ENCODE measurements around the gene SYNM.
A peak's percentile ranks its signal among the peaks of the same experiment; 100 is the strongest.

Gene SYNM

GRCh38 chr15:99123713-99124451, 19.0 kb downstream of the SYNM start:
- DNase-seq = peak; percentile 80

- DNase-seq = no peak
These were observed 19.8 kb downstream of the SYNM start for GRCh38 chr15:99124641-99125040.

DNA sequence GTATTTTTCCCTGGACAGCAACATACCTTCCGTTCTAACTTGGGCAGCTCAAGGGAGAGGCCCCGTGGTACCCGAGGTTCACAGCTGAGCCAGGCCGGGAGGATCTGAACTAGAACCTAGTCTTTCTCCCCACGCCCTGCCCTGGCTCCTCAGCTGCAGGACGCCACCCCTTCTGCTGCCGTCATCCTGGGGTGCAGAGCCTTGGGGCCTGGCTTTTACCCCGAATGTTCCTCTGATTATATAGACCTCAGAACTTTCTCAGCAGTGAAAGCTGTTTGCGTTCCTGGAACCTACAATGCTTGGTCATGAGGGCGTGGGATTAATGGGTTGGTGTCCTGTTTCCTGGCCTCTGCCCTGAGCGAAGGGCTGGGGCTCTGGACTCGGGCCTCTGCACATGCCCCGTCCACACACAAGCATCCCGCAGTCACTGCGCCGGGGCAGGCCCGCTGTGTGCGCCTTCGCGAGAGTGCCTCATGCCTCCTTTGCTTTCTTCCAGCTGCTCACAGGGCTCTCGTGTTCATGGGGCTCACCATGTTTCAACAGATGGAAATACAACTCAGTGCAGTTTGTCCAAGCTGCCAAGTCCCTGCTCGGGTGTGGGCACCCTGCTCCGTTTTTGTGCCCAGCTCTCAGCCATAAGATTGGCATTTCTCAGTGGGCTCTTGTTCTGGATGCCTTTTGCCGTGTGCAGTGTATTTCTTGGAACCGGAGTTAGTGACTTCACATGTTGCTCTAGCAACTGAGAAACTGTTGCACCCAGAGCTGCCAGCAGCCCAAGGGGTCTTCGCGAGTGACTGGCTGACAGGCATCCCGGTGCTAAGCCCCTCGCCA, 20.4 kb downstream of the SYNM start:
- DNase-seq = no peak

DNA sequence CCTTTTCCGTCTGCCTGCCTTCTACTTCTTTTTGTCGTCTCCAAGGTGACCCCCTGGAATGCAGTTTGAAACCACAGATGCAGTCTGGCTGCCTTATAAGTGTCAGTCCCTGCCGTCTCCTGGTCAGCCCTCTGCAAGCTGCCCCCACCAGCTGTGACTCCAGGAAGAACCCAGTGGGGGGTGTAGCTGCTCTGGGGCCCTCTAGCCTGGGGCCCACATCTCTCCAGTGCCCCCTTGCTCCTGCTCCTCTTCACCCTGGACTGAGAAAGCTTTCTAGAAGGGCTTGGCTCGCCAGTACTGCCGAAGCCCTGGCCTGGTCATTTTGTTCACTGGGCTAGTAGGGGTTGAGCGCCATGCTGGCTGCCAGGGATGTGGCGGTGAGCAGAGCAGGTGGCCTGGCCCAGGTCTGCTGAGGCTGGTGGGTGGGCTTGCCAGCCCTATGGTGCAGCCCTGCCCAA, 21.3 kb downstream of the SYNM start:
- DNase-seq = no peak

DNA sequence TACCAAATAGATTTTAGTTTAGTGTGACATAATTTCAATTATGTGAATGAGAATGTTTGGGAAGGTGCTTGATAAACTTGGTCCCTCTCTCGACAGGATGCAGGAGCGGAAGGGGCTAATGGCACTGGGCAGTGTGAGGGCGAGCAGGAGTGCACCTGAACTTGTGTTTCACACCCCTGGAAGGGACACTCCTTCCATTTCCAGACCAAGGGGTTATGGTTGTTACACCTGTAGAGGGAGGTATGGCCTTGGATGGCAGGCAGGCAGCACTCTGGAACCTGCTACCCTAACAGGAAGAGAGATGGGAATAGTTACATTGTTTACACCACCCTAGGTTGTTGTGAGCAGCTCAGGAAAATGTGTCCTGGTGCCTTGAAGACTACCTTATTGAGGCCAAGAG, 22.1 kb downstream of the SYNM start:
- no peak for DNase-seq

DNA sequence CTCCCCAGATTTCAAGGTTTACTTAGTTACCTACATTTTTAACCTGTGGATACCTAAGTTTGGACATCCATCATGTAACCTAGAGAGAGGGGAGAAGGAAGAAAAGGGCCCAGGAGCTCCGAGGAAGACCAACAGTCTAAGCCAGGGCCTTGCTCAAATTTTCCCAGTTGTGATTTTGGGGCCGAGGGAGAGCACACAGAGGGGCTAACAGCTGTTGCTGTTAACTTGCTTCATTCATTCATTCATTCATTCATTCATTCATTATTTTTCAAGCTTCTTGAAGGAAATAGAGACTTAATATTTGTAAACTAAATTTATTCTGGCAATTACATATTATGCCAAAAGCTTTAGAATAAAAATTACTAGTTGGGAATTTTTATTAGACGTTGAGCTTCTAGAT, 22.9 kb downstream of the SYNM start:
- no peak for DNase-seq

DNA sequence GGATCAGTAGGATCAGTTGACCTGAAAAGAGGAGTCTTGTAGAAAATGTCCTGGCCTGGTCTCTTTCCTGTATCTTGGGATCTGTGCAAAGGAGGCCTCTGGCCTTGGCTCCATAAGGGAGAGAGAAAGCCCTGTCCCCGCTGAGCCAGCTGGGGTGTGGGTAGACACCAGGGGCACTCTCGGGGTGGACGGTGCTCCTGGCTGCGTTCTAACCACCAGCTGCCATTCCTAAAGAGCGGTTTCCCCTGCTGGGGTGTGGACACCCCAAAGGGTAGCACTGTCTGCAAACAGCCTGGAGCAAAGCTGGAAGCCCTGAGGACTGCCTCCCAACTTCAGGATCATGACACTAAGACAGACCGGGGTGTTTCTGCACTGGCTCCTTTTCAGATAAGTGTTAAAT, 23.5 kb downstream of the SYNM start:
- DNase-seq = no peak

DNA sequence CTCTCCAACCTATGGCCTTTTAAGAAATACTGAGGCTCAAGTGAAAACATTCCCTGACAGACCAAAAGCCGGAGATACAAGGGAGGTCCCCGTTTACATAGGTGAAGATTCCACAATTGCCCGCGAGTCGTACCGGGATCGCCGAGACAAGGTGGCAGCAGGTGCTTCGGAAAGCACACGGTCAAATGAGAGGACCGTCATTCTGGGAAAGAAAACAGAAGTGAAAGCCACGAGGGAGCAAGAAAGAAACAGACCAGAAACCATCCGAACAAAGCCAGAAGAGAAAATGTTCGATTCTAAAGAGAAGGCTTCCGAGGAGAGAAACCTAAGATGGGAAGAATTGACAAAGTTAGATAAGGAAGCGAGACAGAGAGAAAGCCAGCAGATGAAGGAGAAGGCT, 24.8 kb downstream of the SYNM start:
- DNase-seq = no peak

DNA sequence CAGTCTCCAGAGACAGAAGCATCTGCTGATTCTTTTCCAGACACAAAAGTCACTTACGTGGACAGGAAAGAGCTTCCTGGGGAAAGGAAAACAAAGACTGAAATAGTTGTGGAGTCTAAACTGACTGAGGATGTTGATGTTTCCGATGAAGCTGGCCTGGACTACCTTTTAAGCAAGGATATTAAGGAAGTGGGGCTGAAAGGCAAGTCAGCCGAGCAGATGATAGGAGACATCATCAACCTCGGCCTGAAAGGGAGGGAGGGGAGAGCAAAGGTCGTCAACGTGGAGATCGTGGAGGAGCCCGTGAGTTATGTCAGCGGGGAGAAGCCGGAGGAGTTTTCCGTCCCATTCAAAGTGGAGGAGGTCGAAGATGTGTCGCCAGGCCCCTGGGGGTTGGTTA, 25.4 kb downstream of the SYNM start:
- no peak for DNase-seq

GRCh38 chr15:99130765-99131440, 26.0 kb downstream of the SYNM start:
- no peak for DNase-seq

- no peak for DNase-seq
These were observed 26.7 kb downstream of the SYNM start for GRCh38 chr15:99131441-99132023.

GRCh38 chr15:99132122-99132521, 27.2 kb downstream of the SYNM start:
- no peak for DNase-seq

DNA sequence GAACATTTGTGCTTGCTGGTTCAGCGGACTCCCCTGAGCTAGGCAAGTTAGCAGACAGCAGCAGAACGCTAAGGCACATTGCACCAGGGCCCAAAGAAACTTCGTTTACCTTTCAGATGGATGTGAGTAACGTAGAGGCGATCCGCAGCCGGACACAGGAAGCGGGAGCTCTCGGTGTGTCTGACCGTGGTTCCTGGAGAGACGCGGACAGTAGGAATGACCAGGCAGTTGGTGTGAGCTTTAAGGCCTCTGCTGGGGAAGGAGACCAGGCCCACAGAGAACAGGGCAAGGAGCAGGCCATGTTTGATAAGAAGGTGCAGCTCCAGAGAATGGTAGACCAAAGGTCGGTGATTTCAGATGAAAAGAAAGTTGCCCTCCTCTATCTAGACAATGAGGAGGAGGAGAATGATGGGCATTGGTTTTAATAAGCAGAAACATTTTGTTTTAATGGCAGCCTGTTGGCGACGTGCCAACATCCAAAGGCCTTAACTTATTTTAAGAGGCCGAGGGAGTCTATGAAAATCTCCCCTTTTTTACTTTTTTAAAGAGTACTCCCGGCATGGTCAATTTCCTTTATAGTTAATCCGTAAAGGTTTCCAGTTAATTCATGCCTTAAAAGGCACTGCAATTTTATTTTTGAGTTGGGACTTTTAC, 27.9 kb downstream of the SYNM start:
- no peak for DNase-seq

DNA sequence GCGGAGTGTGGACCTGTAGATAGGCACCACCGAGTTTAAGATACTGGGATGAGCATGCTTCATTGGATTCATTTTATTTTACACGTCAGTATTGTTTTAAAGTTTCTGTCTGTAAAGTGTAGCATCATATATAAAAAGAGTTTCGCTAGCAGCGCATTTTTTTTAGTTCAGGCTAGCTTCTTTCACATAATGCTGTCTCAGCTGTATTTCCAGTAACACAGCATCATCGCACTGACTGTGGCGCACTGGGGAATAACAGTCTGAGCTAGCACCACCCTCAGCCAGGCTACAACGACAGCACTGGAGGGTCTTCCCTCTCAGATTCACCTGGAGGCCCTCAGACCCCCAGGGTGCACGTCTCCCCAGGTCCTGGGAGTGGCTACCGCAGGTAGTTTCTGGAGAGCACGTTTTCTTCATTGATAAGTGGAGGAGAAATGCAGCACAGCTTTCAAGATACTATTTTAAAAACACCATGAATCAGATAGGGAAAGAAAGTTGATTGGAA, 29.5 kb downstream of the SYNM start:
- DNase-seq = no peak

- no peak for DNase-seq
These were observed 30.3 kb downstream of the SYNM start for GRCh38 chr15:99135194-99135593.

DNA sequence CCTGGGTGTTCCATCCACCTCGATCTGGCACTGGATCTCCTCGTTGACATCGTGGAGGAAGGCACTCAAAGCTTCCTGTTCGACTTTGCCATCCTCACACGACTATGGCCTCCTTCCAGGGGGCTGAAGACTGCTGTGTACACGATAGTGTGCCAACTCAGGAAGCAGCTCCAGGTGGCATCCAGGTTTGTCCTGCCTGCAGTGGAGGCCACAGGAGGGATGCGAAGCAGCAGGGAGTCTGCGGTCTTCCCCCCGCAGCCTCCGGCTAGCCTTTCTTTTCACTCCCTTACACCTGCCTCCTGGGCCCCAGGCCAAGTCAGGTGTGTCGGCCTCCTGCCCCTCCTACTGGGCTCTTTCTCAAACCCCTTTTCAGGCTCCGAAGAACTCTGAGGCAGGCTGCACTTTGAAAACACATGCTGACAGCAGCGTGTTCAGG, 32.2 kb downstream of the SYNM start:
- no peak for DNase-seq

DNA sequence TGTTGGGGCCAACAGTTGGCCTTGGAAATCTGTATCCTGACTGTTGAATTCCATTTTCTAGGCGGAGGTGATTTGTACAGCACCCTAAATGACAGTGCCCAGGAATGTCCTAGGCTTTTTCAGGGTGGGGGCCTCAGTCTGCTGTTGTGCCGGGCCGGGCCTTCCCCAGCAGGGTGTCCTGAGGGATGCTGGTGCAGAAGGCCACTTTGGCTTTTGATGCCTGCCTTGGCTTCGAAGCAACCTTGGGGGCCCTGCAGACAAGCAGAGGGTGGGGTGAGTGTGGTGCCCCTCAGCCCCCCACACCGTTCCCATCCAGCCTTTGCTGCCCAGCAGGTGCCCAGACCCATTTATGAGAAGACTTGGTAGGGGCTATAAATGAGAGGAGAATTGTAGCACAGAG, 33.0 kb downstream of the SYNM start:
- DNase-seq = no peak

DNA sequence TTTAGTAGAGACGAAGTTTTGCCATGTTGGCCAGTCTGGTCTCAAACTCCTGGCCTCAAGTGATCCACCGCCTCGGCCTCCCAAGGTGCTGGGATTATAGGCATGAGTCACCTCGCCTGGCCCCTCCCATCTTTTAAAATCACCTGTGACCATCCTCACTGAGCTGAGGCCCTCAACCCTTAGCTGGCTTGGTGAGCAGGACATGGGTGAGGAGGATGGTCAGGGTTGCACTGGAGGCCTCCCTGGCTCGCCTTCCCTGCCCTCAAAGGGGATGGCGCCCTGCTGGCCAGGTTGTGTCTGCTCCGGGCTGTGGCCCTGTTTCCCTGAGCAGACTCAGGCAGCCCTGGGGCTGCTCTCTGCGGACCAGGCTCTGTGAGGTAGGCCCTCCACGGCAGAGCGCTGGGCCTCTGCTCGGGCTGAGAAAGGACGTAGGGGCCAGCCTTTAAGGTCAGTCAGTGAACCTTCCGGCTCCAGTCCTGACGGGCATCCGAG, 33.7 kb downstream of the SYNM start:
- no peak for DNase-seq

- DNase-seq = no peak
These were observed 34.4 kb downstream of the SYNM start for GRCh38 chr15:99139276-99139675.

GRCh38 chr15:99140590-99140989, 35.7 kb downstream of the SYNM start:
- DNase-seq = no peak

DNA sequence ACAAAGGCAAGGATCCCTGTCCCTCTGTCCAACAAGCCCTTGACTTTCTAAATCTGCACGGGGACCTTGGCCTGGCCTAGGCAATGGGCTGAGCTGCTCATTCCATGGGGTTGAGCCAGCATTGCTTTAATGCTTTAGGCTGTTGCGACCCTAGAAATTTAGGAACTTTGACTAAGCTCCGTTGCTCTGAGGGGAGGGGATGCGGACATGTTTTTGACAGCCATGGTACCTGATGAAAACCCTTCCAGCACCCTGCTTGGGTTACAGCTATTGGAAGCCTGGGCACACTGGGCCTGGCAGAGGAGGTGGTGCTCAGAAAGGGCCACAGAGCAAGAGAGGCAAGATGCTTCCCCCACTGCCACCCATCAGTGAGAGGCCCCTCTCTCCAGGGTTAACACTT, 37.1 kb downstream of the SYNM start:
- no peak for DNase-seq

DNA sequence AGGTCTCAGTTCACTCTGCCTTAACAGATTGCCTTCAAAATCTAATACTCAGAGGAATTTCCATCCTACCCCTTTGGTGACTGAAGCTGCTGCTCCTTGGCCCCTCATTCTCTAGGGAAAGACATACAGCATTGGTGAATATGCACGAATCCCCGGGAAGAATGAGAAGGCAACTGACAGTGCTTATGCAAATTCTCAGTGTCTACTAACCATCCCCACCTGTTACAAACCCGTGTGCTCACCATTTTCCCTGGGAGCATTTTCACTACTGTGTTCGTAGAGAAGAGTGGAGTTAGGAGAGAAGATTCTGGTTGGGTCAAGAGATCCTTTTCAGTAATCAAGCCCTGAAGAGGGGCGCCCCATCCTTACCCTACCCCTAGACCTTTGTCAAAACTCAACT, 37.7 kb downstream of the SYNM start:
- DNase-seq = no peak

Measured in NCI-H446 treated with DMSO at 0.1 percent for 48 hours (cell line).